Measurements from ENCODE around the gene UPF1.
A peak's percentile ranks its signal among the peaks of the same experiment; 100 is the strongest.

The UPF1 gene

GRCh38 chr19:18834644-18834984 lies 2.9 kb downstream of the UPF1 start:
- DNase-seq, result no peak

GRCh38 chr19:18839465-18840287 lies 7.9 kb downstream of the UPF1 start:
- no peak for DNase-seq

GRCh38 chr19:18840288-18841267 lies 8.8 kb downstream of the UPF1 start:
- DNase-seq, result no peak

- DNase-seq, result no peak
These were observed 9.6 kb downstream of the UPF1 start for GRCh38 chr19:18841400-18841799.

GRCh38 chr19:18842166-18842565 lies 10.4 kb downstream of the UPF1 start:
- no peak for DNase-seq

GRCh38 chr19:18843960-18844359 lies 12.2 kb downstream of the UPF1 start:
- DNase-seq, result no peak

GRCh38 chr19:18844806-18845329 lies 13.1 kb downstream of the UPF1 start:
- no peak for DNase-seq

GRCh38 chr19:18845961-18846360 lies 14.2 kb downstream of the UPF1 start:
- DNase-seq, result no peak

- peak in 46 of 51 donors; percentile 17 to 81 (median 63) for DNase-seq
These were observed 15.2 kb downstream of the UPF1 start for GRCh38 chr19:18846862-18847548.

GRCh38 chr19:18847549-18848463 lies 16.0 kb downstream of the UPF1 start:
- DNase-seq, result no peak

- DNase-seq, result peak in 37 of 51 donors; percentile 11 to 75 (median 45)
These were observed 17.3 kb downstream of the UPF1 start for GRCh38 chr19:18848878-18849661.

- no peak for DNase-seq
These were observed 18.2 kb downstream of the UPF1 start for GRCh38 chr19:18849838-18850400.

GRCh38 chr19:18850471-18851375 lies 19.0 kb downstream of the UPF1 start:
- DNase-seq, result no peak

GRCh38 chr19:18851673-18852325 lies 20.0 kb downstream of the UPF1 start:
- no peak for DNase-seq

GRCh38 chr19:18852648-18853047 lies 20.9 kb downstream of the UPF1 start:
- DNase-seq, result no peak

GRCh38 chr19:18853755-18854427 lies 22.1 kb downstream of the UPF1 start:
- DNase-seq, result no peak

GRCh38 chr19:18854982-18855381 lies 23.2 kb downstream of the UPF1 start:
- no peak for DNase-seq

Data from hypothalamus (tissue), 51 donors.